ENCODE data around the gene DOCK9. TPM values are rescaled to one million over a fixed set of nuclear protein-coding genes. Genes with fewer than 3 reads are reported as not detected.

The DOCK9 gene
- total RNA-seq, 1 donor from 2014 or later, result 21.0 TPM

DNA sequence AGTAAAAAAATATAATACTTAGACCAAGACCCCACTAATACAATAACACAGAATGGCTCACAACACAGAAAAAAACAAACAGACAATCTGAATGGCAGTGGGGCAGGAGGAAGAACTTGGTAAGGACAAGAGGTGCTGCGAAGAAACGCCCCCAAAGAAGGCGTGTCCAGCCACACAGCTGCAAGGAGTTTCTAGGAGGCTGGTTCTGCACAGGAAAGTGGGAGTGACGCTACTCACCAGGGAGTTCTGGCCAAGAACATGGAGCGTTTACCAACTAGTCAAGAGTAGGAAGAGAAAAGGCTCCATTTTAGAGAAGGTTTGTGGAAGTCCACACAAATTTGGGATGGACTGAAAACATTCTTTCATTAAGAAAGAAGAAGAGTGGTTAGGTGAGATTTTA lies 130.1 kb downstream of the DOCK9 start:
- Mint-ChIP-seq H3K4me3 (no peak overlapping the region), H3K36me3 (no peaks in the 10 kb centered on the region), H3K9me3 (no peaks in the 10 kb centered on the region), H3K27ac (no peak overlapping the region), H3K4me1 (no peaks in the 10 kb centered on the region), H3K27me3 (ENCODE audit: low read depth) (no peaks in the 10 kb centered on the region)
- no peak for DNase-seq (ENCODE audit: low spot score in 2 of 2, unreplicated experiment in 2 of 2)
- TF ChIP-seq, protein P1, sequence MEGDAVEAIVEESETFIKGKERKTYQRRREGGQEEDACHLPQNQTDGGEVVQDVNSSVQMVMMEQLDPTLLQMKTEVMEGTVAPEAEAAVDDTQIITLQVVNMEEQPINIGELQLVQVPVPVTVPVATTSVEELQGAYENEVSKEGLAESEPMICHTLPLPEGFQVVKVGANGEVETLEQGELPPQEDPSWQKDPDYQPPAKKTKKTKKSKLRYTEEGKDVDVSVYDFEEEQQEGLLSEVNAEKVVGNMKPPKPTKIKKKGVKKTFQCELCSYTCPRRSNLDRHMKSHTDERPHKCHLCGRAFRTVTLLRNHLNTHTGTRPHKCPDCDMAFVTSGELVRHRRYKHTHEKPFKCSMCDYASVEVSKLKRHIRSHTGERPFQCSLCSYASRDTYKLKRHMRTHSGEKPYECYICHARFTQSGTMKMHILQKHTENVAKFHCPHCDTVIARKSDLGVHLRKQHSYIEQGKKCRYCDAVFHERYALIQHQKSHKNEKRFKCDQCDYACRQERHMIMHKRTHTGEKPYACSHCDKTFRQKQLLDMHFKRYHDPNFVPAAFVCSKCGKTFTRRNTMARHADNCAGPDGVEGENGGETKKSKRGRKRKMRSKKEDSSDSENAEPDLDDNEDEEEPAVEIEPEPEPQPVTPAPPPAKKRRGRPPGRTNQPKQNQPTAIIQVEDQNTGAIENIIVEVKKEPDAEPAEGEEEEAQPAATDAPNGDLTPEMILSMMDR (IDR thresholded peaks at IDR 0.05; ENCODE audit: unreplicated experiment), result no peak

DNA sequence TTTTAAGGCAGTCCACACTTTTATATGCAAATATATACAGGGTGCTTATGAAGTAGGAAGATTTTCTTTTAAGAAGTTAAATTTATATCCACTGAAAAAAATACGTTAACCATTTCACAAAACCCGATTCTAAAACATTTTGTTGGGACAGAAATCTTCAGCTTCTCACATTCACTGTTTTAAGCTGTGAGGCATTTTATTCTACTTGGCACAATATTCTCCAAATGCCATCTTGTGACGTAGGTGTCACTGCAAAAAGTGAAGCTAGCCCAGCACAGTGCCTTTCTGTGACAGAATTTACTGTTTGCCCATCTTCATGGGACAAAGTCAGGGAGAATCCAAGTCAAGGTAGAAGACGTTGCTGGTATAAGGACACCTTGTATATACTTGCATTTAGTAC lies 130.9 kb downstream of the DOCK9 start:
- H3K4me3 Mint-ChIP-seq, result no peak overlapping the region
- no peaks in the 10 kb centered on the region for H3K36me3 Mint-ChIP-seq
- H3K27me3 Mint-ChIP-seq (ENCODE audit: low read depth), result no peaks in the 10 kb centered on the region
- H3K9me3 Mint-ChIP-seq, result no peaks in the 10 kb centered on the region
- H3K27ac Mint-ChIP-seq, result no peak overlapping the region
- no peaks in the 10 kb centered on the region for H3K4me1 Mint-ChIP-seq
- TF ChIP-seq, protein P1 (IDR thresholded peaks at IDR 0.05; ENCODE audit: unreplicated experiment), result no peak
- DNase-seq (ENCODE audit: low spot score in 2 of 2, unreplicated experiment in 2 of 2), result no peak

DNA sequence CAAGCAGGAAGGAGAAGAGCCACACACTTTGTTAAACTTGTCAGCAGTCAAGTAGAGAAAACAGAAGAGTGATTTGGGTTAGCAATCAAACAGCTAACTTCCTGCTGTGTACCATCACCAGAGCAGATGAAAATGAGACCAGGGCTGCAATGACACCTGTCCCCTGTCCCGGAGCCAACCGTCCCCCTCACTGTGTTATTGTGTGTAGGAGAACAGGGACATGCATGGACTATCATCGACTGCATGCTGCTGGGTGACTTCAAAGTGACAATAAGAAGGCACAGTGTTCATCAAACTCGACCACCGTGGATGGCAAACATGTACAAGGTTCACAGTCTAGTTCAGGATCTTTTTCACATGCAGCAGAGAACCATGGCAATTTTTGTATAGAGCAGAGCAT lies 131.3 kb downstream of the DOCK9 start:
- no peaks in the 10 kb centered on the region for H3K4me1 Mint-ChIP-seq
- H3K4me3 Mint-ChIP-seq, result no peak overlapping the region
- no peak for DNase-seq (ENCODE audit: low spot score in 2 of 2, unreplicated experiment in 2 of 2)
- TF ChIP-seq, protein P1 (IDR thresholded peaks at IDR 0.05; ENCODE audit: unreplicated experiment), result no peak
- H3K27me3 Mint-ChIP-seq (ENCODE audit: low read depth), result no peaks in the 10 kb centered on the region
- no peak overlapping the region for H3K27ac Mint-ChIP-seq
- H3K36me3 Mint-ChIP-seq, result no peaks in the 10 kb centered on the region
- no peaks in the 10 kb centered on the region for H3K9me3 Mint-ChIP-seq

DNA sequence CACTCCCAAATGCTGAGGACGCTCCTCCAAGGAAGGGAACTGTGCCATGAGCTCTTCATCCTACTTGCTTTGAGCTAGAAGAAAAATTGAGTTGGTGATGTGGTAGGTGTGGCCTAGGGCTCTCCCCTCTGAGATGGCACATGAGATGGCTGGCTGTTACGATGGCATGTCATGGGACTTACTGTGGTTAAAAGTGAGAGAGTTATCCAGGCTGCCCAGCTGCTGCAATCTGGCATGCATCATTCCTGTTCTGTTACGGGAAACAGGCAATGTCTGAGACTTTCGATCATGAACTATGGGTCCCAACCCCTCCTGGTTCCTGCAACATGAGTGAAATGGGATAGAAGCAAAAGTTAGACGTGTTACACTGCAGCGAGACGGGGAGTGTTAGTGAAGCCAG lies 132.1 kb downstream of the DOCK9 start:
- no peak overlapping the region for H3K27ac Mint-ChIP-seq
- TF ChIP-seq, protein P1 (IDR thresholded peaks at IDR 0.05; ENCODE audit: unreplicated experiment), result no peak
- DNase-seq (ENCODE audit: low spot score in 2 of 2, unreplicated experiment in 2 of 2), result no peak
- H3K36me3 Mint-ChIP-seq, result no peaks in the 10 kb centered on the region
- H3K9me3 Mint-ChIP-seq, result no peaks in the 10 kb centered on the region
- no peak overlapping the region for H3K4me3 Mint-ChIP-seq
- H3K4me1 Mint-ChIP-seq, result no peaks in the 10 kb centered on the region
- H3K27me3 Mint-ChIP-seq (ENCODE audit: low read depth), result no peaks in the 10 kb centered on the region

DNA sequence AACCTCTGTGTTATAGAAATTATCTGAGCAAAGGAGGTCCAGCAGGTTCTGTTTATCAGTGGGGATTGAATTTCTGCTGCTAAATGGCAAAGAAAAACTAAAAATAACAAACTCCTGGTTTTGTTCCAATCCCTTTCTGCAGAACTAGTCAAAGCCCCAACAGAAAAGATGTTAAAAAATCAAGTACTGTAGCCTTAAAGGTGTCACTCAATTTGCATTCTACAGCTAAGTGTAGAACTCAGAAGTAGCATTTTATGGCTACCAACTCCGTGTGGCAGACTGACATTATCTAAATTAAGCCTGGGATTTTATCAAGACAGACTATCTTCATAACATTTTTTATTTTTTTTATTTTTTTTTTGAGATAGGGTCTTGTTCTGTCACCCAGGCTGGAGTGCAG lies 133.8 kb downstream of the DOCK9 start:
- H3K27me3 Mint-ChIP-seq (ENCODE audit: low read depth), result no peaks in the 10 kb centered on the region
- DNase-seq (ENCODE audit: low spot score in 2 of 2, unreplicated experiment in 2 of 2), result no peak
- H3K9me3 Mint-ChIP-seq, result no peaks in the 10 kb centered on the region
- no peak overlapping the region for H3K4me3 Mint-ChIP-seq
- H3K36me3 Mint-ChIP-seq, result no peaks in the 10 kb centered on the region
- TF ChIP-seq, protein P1 (IDR thresholded peaks at IDR 0.05; ENCODE audit: unreplicated experiment), result no peak
- H3K4me1 Mint-ChIP-seq, result peaks cover 7% of the 10 kb centered on the region
- H3K27ac Mint-ChIP-seq, result no peak overlapping the region

DNA sequence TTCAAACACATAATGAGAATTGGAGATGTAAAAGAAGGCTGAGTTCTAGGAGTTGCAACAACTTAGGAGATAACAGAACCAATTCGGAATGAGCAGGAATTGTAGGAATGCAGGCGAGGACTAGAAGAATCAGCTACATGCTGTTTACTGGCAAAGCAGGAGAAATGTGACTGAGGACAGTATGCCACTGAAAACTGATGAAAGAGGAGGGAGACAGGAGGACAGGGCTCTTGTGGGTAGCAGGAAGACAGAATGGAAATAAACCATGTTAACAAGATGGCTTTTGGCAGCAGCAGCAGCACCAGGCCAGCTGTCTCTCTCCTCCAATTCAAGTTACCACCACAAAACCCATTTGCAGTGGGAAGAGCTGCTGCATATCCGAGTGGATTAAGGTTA lies 134.4 kb downstream of the DOCK9 start:
- H3K36me3 Mint-ChIP-seq, result no peaks in the 10 kb centered on the region
- no peaks in the 10 kb centered on the region for H3K9me3 Mint-ChIP-seq
- peaks cover 9% of the 10 kb centered on the region for H3K4me1 Mint-ChIP-seq
- no peak for DNase-seq (ENCODE audit: low spot score in 2 of 2, unreplicated experiment in 2 of 2)
- H3K27ac Mint-ChIP-seq, result no peak overlapping the region
- TF ChIP-seq, protein P1 (IDR thresholded peaks at IDR 0.05; ENCODE audit: unreplicated experiment), result no peak
- no peaks in the 10 kb centered on the region for H3K27me3 Mint-ChIP-seq (ENCODE audit: low read depth)
- H3K4me3 Mint-ChIP-seq, result no peak overlapping the region

Measured in mesothelial cell of epicardium (in vitro differentiated cells).